Right cardiac atrium (tissue), 5 donors: ENCODE results near the gene PDIA5. TPM values are rescaled to one million over a fixed set of nuclear protein-coding genes. Genes with fewer than 3 reads are reported as not detected.

ENCODE experiments used
- ATAC-seq, 2 donors: fragments of 200-7000 bp; cut with Tn5 transposase; one replicate each; pipeline versions ENCODE4 v1.8.0 to v1.9.1; 2020; ENCODE audit warnings: moderate library complexity in 2 of 2, mild to moderate bottlenecking in 1 of 2
- DNase-seq, 3 donors: peaks; one replicate each; pipeline ENCODE4 v3.0.0-alpha.2; 2020
- H3K27ac ChIP-seq: one replicate; pipeline ENCODE4 v1.5.1; 2013; ENCODE audit warnings: mild to moderate bottlenecking, low read length, control low read depth, moderate library complexity
- H3K27me3 ChIP-seq: one replicate; pipeline ENCODE4 v1.6.1; 2013; ENCODE audit not compliant: control insufficient read depth, insufficient read depth
- H3K4me1 ChIP-seq: one replicate; pipeline ENCODE4 v1.6.1; 2013; ENCODE audit warnings: low read length; ENCODE audit not compliant: control insufficient read depth, insufficient read depth
- H3K4me3 ChIP-seq: one replicate; pipeline ENCODE4 v1.5.1; 2013; ENCODE audit warnings: low read length, control low read depth
- H3K9me3 ChIP-seq: one replicate; pipeline ENCODE4 v1.6.1; 2013; ENCODE audit warnings: low read length; ENCODE audit not compliant: control insufficient read depth
- WGBS: extraction: QIAGEN DNeasy Blood & Tissue Kit; methylation state at CpG from one replicate; pipeline ENCODE4 v1.1.7; 2013; 5-methylcytosine and 5-hydroxymethylcytosine counted together
- intact Hi-C, 4 donors: fragments of 100-400 bp; cut with DNase I; formaldehyde crosslinking; loops; one replicate each; pipeline versions ENCODE4 v1.11.0 to v1.14.0; 2022 to 2023
- polyA plus RNA-seq: library from polyadenylated mRNA; stranded (reverse); fragments of 200-250 nt; gene quantifications from one replicate; pipeline ENCODE4 v1.2.3, GENCODE V29; 2013
- total RNA-seq, 4 donors: library from RNA; stranded (reverse); fragmentation: NEBNext Ultra II Directional; extraction: Animal tissue kit (Norgen Biotek cat#: 25700); gene quantifications; one replicate each; pipeline ENCODE4 v1.2.1, GENCODE V29; 2021
- donor health status: healthy with polysubstance abuse.
- donor health status: DM: no; HTN: yes; CAD: no.
- donor health status: DM: no; HTN: no; CAD: no.
- donor health status: DM: no; HTN: yes; CAD: no; lungs with severe emphysema.
- donor health status: DM: yes; HTN: yes; CAD: no.

PDIA5 gene
- total and polyA plus RNA-seq, 5 donors, result 8.3 to 11.1 (median 9.7) TPM

GRCh38 chr3:123083383-123084124, 16.7 kb downstream of the PDIA5 start:
- intact Hi-C loops, result no loop called here
- peaks cover 41% of the 10 kb centered on the region for H3K4me1 ChIP-seq
- ATAC-seq, result no peak
- H3K27ac ChIP-seq, result peak overlapping the region; percentile 2
- H3K4me3 ChIP-seq, result no peak overlapping the region
- DNase-seq, result no peak
- no peaks in the 10 kb centered on the region for H3K27me3 ChIP-seq
- 40% methylated on average over 8 of the region's 8 CpGs for WGBS
- H3K9me3 ChIP-seq, result no peaks in the 10 kb centered on the region

- DNase-seq, result peak; percentile 44 to 71 (median 70)
- Histone ChIP-seq H3K27me3 (no peaks in the 10 kb centered on the region), H3K9me3 (no peaks in the 10 kb centered on the region), H3K4me1 (peaks cover 43% of the 10 kb centered on the region), H3K4me3 (no peak overlapping the region), H3K27ac (no peak overlapping the region)
- peak; percentile 52 to 71 for ATAC-seq
- intact Hi-C loops, result no loop called here
- WGBS, result 24% methylated on average over 6 of the region's 6 CpGs
Observed at GRCh38 chr3:123084192-123084591, 17.4 kb downstream of the PDIA5 start.

GRCh38 chr3:123084738-123085237, 18.0 kb downstream of the PDIA5 start:
- peaks cover 48% of the 10 kb centered on the region for H3K4me1 ChIP-seq
- ATAC-seq, result peak in 1 of 2 donors; percentile 13
- no peak overlapping the region for H3K27ac ChIP-seq
- WGBS, result 61% methylated on average over 6 of the region's 6 CpGs
- H3K9me3 ChIP-seq, result no peaks in the 10 kb centered on the region
- DNase-seq, result peak in 1 of 3 donors; percentile 18
- intact Hi-C loops, result no loop called here
- no peak overlapping the region for H3K4me3 ChIP-seq
- H3K27me3 ChIP-seq, result no peaks in the 10 kb centered on the region

- intact Hi-C loops, result no loop called here
- 61% methylated on average over 10 of the region's 10 CpGs for WGBS
- no peak for ATAC-seq
- Histone ChIP-seq H3K27me3 (no peaks in the 10 kb centered on the region), H3K9me3 (no peaks in the 10 kb centered on the region), H3K27ac (no peak overlapping the region), H3K4me1 (peaks cover 52% of the 10 kb centered on the region), H3K4me3 (no peak overlapping the region)
- peak in 2 of 3 donors; percentile 34 to 41 for DNase-seq
Observed at GRCh38 chr3:123085293-123085931, 18.6 kb downstream of the PDIA5 start.

- WGBS, result 62% methylated on average over 5 of the region's 5 CpGs
Observed at GRCh38 chr3:123085932-123086627, 19.3 kb downstream of the PDIA5 start.

GRCh38 chr3:123088387-123088786, 21.6 kb downstream of the PDIA5 start:
- 83% methylated on average over 2 of the region's 2 CpGs for WGBS
- peaks cover 34% of the 10 kb centered on the region for H3K4me1 ChIP-seq
- DNase-seq (peak in 1 of 3 donors; percentile 3), ATAC-seq (no peak)
- intact Hi-C loops, result no loop called here
- no peaks in the 10 kb centered on the region for H3K27me3 ChIP-seq
- no peak overlapping the region for H3K27ac ChIP-seq
- H3K9me3 ChIP-seq, result no peaks in the 10 kb centered on the region
- H3K4me3 ChIP-seq, result no peak overlapping the region

More at GRCh38 chr3:123085932-123086627, 19.3 kb downstream of the PDIA5 start:
- Histone ChIP-seq H3K27ac (no peak overlapping the region), H3K4me3 (no peak overlapping the region), H3K9me3 (no peaks in the 10 kb centered on the region), H3K27me3 (no peaks in the 10 kb centered on the region), H3K4me1 (peaks cover 51% of the 10 kb centered on the region)
- DNase-seq (no peak), ATAC-seq (no peak)
- intact Hi-C loops, result no loop called here

GRCh38 chr3:123089611-123090331, 22.9 kb downstream of the PDIA5 start:
- no peak overlapping the region for H3K4me3 ChIP-seq

GRCh38 chr3:123090728-123091531, 24.1 kb downstream of the PDIA5 start:
- no peaks in the 10 kb centered on the region for H3K9me3 ChIP-seq
- no peak overlapping the region for H3K4me3 ChIP-seq
- peak overlapping the region; percentile 76 for H3K27ac ChIP-seq
- H3K27me3 ChIP-seq, result no peaks in the 10 kb centered on the region
- intact Hi-C loops, result no loop called here
- WGBS, result 88% methylated on average over 12 of the region's 12 CpGs
- DNase-seq (peak in 2 of 3 donors; percentile 6 to 24), ATAC-seq (no peak)
- peaks cover 17% of the 10 kb centered on the region for H3K4me1 ChIP-seq

More at GRCh38 chr3:123089611-123090331, 22.9 kb downstream of the PDIA5 start:
- DNase-seq, result peak; percentile 57 to 84 (median 83)
- intact Hi-C loops, result no loop called here
- no peaks in the 10 kb centered on the region for H3K27me3 ChIP-seq
- peak overlapping the region; percentile 76 for H3K27ac ChIP-seq
- ATAC-seq, result peak; percentile 54 to 81
- no peaks in the 10 kb centered on the region for H3K9me3 ChIP-seq
- H3K4me1 ChIP-seq, result peaks cover 25% of the 10 kb centered on the region
- 47% methylated on average over 12 of the region's 12 CpGs for WGBS

- intact Hi-C loops, result no loop called here
- H3K4me1 ChIP-seq, result peaks cover 17% of the 10 kb centered on the region
- no peak overlapping the region for H3K27ac ChIP-seq
- no peaks in the 10 kb centered on the region for H3K9me3 ChIP-seq
- ATAC-seq (no peak), DNase-seq (no peak)
- H3K4me3 ChIP-seq, result no peak overlapping the region
- H3K27me3 ChIP-seq, result no peaks in the 10 kb centered on the region
- 95% methylated on average over 3 of the region's 3 CpGs for WGBS
Observed at GRCh38 chr3:123092243-123092642, 25.4 kb downstream of the PDIA5 start.

GRCh38 chr3:123093696-123094095, 26.9 kb downstream of the PDIA5 start:
- intact Hi-C loops, result no loop called here
- ATAC-seq (no peak), DNase-seq (peak in 1 of 3 donors; percentile 29)
- Histone ChIP-seq H3K4me1 (peaks cover 21% of the 10 kb centered on the region), H3K27me3 (no peaks in the 10 kb centered on the region), H3K9me3 (no peaks in the 10 kb centered on the region), H3K4me3 (no peak overlapping the region), H3K27ac (no peak overlapping the region)
- 98% methylated on average over 8 of the region's 8 CpGs for WGBS
